A549 treated with dexamethasone at 1 μM for 4 hours (cell line): ENCODE measurements around the gene ENKD1. TPM values are rescaled to one million over a fixed set of nuclear protein-coding genes. Genes with fewer than 3 reads are reported as not detected.

ENCODE experiments used
- total RNA-seq: library from RNA; stranded (reverse); fragments of 200-300 nt; extraction: Qiagen RNA extraction; gene quantifications from 5 replicates; pipeline ENCODE4 v1.2.3, GENCODE V29; 2022

ENKD1 gene, protein sequence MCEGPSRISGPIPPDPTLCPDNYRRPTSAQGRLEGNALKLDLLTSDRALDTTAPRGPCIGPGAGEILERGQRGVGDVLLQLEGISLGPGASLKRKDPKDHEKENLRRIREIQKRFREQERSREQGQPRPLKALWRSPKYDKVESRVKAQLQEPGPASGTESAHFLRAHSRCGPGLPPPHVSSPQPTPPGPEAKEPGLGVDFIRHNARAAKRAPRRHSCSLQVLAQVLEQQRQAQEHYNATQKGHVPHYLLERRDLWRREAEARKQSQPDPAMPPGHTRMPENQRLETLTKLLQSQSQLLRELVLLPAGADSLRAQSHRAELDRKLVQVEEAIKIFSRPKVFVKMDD
- 7.4 to 10.9 TPM (median 9.7 TPM) in 5 replicates for total RNA-seq

DNA sequence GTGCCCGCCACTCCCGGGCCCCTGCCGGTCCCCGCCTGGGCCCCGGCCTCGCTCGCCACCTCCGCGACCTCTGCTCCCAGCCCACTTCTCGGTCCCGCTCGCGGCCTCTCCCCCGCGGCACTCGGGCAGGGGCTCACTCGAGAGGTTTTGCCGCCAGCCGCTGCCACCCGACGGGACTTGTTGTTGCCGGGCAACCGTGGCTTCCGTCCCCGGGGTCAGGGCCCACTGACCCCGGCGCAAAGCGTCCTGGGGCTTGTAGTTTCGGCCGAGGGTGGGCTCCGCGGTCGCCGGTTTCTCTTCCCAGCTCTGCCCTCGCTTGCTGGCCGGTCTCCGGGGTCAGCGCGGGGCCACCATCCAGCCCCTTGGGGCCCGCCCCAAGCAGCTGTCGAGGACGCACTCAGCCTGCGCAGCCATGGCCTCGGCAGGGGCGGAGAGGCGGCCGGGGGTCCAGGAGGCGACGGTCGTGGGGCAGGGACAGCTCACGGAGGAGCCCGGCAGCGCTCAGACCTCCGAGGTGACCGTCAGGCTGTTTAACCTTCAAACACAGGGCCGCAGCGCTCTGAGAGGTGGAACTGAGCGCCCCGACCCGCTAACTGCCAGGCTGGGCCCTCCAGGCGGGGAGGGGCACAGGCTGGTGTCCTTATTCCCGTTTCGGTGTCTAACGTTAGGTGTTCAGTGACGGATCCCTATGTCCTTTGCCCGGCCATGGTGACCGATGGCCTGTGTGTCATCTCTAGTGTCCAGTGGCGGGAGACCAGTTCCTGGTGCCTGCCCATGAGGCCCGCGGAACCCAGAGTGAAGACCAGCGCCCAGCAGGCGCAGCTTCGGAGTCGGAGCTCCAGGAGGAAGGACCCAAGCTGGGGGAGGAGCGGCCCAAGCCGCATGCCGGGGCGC lies at the start of gene ENKD1, which contains the start of gene C16orf86:
Gene ENKD1 (minus strand): TSS at position 192 of the 894 bp plus-strand sequence. CDS start 308 bp downstream, outside the sequence.
Gene C16orf86 (plus strand): TSS at position 256 of the 894 bp plus-strand sequence. CDS start 157 bp downstream, at position 413.

DNA sequence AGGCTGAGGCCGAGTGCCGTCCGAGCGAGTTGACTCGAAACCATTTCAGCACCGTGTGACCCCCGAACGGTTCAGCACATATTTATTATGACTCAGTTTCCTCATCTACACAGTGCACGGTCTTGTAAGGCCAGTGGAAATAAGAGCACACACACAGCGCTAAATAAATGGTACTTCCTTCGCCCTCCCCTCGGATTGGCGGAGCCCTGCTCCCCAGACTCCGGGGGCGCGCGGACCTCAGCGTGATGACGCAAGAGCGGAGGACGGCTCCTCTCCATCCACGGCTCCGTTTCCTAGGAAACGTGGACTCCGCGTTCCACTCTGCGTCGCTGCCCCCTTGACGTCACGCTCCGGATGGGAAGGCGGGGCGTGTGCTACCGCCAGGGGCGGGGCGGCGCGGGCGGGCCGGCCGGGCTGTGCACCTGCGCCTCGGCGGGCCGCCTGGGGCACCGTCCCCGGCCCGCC lies 6.0 kb downstream of the ENKD1 start, which contains the start of gene PARD6A:
Gene PARD6A (plus strand): TSS at position 397 of the 465 bp plus-strand sequence. CDS start 79 bp downstream, outside the sequence.

DNA sequence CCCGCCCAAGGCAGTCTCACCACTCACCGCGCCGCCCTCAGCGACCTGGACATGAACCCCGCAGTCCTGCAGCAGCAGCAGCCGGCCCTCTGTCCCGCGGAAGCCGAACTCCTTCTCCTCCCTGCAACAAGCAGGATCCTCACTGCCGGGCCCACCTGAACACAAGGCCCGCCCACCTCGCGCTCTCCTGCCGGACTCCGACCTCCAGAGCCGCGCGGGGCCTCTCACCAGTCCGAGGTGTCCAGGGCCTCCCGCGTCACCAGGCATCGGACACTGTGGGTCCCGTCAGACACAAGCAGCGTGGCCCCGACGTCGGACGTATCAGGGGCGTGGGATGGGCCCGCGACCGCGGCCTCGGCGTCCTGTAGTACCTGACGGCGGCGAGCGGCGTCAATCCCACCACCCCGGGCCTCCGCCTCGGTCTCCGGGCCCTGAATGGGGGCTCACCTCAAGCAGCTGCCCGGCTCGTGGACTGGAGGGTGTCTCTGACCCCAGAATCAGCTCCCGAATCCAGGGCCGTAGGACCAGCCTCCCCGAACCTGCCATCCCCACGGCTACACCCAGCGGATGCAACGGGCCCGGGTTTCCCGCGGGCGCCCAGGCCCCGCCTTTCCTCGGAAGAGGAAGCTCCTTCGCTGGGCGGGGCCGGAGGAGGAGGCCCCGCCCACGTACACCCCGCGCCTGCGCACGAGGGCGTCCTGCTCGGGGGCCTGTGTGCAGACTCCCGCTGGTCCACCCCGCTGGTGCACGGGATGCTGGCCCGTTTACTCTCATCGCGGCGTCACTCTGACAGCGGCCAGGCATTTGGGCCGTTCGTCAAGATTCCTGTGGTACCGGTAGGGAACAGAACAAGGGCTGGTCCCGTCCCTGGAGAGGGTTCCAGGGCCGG lies 6.6 kb downstream of the ENKD1 start, which contains the start of gene ACD:
Gene ACD (minus strand): TSS at position 586 of the 889 bp plus-strand sequence. CDS start 40 bp downstream, at position 546.

Other genes starting within 250 kb of the ENKD1 start
- 1.6 to 3.3 TPM (median 2.4 TPM) in 5 replicates for gene HSD11B2, start 235.6 kb downstream of the ENKD1 start, total RNA-seq
- gene ATP6V0D1, start 185.6 kb downstream of the ENKD1 start, total RNA-seq: 103 to 118 TPM (median 107 TPM) in 5 replicates
- 0.13 TPM in 1 of 5 replicates, not detected in the others for gene AGRP, start 183.2 kb downstream of the ENKD1 start, total RNA-seq
- 36.3 to 42.3 TPM (median 38.6 TPM) in 5 replicates for gene RIPOR1, start 137.9 kb downstream of the ENKD1 start, total RNA-seq
- 32.2 to 41.6 TPM (median 39.0 TPM) in 5 replicates for gene CTCF, start 104.2 kb downstream of the ENKD1 start, total RNA-seq
- 1.5 to 2.6 TPM (median 2.0 TPM) in 5 replicates for gene CARMIL2, start 21.6 kb downstream of the ENKD1 start, total RNA-seq
- gene ACD, start 6.5 kb downstream of the ENKD1 start, total RNA-seq: 26.7 to 36.7 TPM (median 33.8 TPM) in 5 replicates
- gene PARD6A, start 5.8 kb downstream of the ENKD1 start, total RNA-seq: 1.7 to 2.8 TPM (median 2.2 TPM) in 5 replicates
- gene C16orf86, start 64 bp upstream of the ENKD1 start, total RNA-seq: 0.06 to 0.14 TPM (median 0.10 TPM) in 3 of 5 replicates, not detected in the others
- gene GFOD2, start 52.6 kb upstream of the ENKD1 start, total RNA-seq: 14.3 to 17.7 TPM (median 16.4 TPM) in 5 replicates
- 6.6 to 10.3 TPM (median 9.8 TPM) in 5 replicates for gene RANBP10, start 139.8 kb upstream of the ENKD1 start, total RNA-seq
- gene TSNAXIP1, start 140.1 kb upstream of the ENKD1 start, total RNA-seq: 0.25 to 0.67 TPM (median 0.52 TPM) in 5 replicates
- 26.2 to 39.1 TPM (median 37.6 TPM) in 5 replicates for gene THAP11, start 175.6 kb upstream of the ENKD1 start, total RNA-seq
- 240 to 275 TPM (median 248 TPM) in 5 replicates for gene NUTF2, start 180.2 kb upstream of the ENKD1 start, total RNA-seq
- 19.9 to 28.0 TPM (median 26.0 TPM) in 5 replicates for gene CENPT, start 180.9 kb upstream of the ENKD1 start, total RNA-seq
- 42.2 to 69.2 TPM (median 59.8 TPM) in 5 replicates for gene EDC4, start 206.3 kb upstream of the ENKD1 start, total RNA-seq
- gene NRN1L, start 218.1 kb upstream of the ENKD1 start, total RNA-seq: 0.29 to 0.32 TPM in 2 of 5 replicates, not detected in the others
- gene PSKH1, start 226.5 kb upstream of the ENKD1 start, total RNA-seq: 10.6 to 16.1 TPM (median 14.7 TPM) in 5 replicates